Lower leg skin (tissue), 3 donors: Measurements from ENCODE around the gene EEF1AKMT2.

ENCODE experiments used
- CTCF ChIP-seq, 3 donors: fragments of 450-650 bp; IDR thresholded peaks; one replicate each; pipeline ENCODE4 v1.5.1; 2016; ENCODE audit warnings: antibody characterized with exemption in 3 of 3, mild to moderate bottlenecking in 3 of 3, moderate library complexity in 2 of 3
- POLR2A ChIP-seq, 2 donors: fragments of 450-650 bp; IDR thresholded peaks; one replicate each; pipeline ENCODE4 v1.6.1; 2016 to 2017; ENCODE audit warnings: antibody characterized with exemption in 2 of 2, mild to moderate bottlenecking in 1 of 2, moderate library complexity in 1 of 2

- no peak for TF ChIP-seq CTCF (IDR thresholded peaks at IDR 0.05)
- no peak for TF ChIP-seq POLR2A (IDR thresholded peaks at IDR 0.05)
Observed at GRCh38 chr10:124756156-124756903, 35.4 kb downstream of the EEF1AKMT2 start.
